B cell (primary cell): ENCODE results near the gene CDKN1C.

ENCODE experiments used
- CTCF ChIP-seq: fragments of 200-600 bp; IDR thresholded peaks from one replicate; pipeline ENCODE4 v1.8.0; 2022; ENCODE audit warnings: antibody characterized with exemption, mild to moderate bottlenecking
- EZH2 ChIP-seq: IDR thresholded peaks from 2 replicates; pipeline ENCODE4 v1.6.1; 2012; ENCODE audit warnings: borderline replicate concordance, low read depth, mild to moderate bottlenecking, moderate library complexity, low read length; ENCODE audit not compliant: insufficient read depth, poor library complexity, severe bottlenecking

DNA sequence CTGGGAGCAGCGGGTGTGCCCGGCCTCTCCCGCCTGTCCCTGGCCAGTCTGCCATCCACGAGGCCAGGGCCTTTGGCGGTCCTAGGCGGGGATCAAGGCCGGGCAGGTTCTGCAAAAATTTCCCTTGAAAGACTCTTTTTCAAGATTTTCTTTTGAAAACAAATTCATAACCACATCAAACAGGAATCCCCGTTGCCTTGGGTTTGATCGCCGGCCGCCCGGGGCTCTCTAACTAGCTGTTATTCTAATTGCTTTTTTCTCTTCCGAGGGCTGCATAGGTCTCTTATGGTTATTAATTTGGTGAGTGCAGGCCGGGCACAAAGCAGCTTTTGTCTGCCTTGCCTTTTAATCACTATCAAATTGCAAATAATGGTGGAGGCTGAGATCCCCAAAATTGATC, 42.0 kb downstream of the CDKN1C start:
- no peak for TF ChIP-seq CTCF
- TF ChIP-seq EZH2: no peak
